ENCODE data around the gene GTF2F2. TPM values are rescaled to one million over a fixed set of nuclear protein-coding genes. Genes with fewer than 3 reads are reported as not detected.

GTF2F2 gene
- polyA plus RNA-seq, 6 donors from 2014 or later: 3.1 to 13.0 (median 10.2) TPM

DNA sequence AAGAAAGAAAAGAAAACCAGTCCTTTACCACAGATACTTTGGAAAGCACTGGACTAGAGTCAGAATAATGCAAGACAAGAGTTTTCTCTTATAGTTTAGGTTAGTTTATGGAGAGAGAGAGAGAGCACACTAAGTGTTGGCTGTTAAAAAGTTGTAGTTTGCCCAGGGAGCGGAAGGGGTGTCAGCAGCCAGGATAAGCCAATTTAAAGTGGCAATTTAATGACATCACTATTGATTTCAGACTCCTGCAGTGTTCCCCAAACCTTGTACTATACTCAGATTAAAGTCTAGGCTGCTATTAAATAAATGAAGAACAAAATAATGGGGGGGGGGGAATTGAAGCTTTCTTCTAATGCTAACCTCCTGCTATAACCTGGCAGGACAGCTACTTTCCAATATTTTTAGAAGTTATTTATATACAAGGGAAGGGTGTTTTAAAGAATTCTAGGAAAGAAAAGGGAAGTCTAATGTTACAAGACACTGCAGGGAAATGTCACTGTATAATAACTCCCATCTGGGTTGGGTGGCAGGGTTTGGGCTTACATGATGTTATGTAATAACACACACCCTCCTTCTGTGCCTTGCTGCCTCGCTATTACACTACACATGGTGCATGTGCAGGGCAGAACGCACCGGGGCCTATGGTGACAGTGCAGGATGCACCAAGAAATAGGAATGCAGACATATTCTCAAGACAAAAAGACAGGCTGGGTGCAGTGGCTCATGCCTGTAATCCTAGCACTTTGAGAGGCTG, 200.7 kb downstream of the GTF2F2 start:
- H3K36me3 Mint-ChIP-seq: no peaks in the 10 kb centered on the region
- no peaks in the 10 kb centered on the region for H3K27me3 Mint-ChIP-seq
- peaks cover 7 to 10% (median 8%) of the 10 kb centered on the region in 3 donors for H3K4me1 Mint-ChIP-seq
- no peak overlapping the region for H3K27ac Mint-ChIP-seq
- ATAC-seq (ENCODE audit: low read depth in 2 of 2) (no peak), DNase-seq (no peak)
- no peaks in the 10 kb centered on the region for H3K9me3 Mint-ChIP-seq
- H3K4me3 Mint-ChIP-seq: no peak overlapping the region

DNA sequence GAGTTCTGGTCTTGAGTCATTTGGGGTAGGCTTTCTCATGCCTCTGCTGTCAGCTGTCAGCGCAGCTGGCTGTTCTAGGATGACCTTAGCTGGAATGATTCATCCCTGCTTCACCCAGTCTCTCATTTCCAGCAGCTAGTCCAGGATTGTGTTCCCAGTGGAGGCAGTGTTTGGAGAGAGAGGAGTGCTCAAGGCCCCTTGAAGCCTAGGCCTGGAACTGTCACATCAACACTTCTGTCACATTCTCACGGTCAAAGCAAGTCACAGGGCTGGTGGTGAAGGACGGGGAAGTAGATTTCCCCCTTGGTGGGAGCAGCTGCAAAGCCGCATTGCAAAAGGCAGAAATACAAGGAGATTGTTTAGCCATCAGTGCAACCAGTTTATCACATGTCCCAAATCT, 205.5 kb downstream of the GTF2F2 start:
- Mint-ChIP-seq H3K27ac (no peak overlapping the region), H3K4me1 (peaks cover 5 to 25% (median 16%) of the 10 kb centered on the region in 3 donors), H3K27me3 (no peaks in the 10 kb centered on the region), H3K9me3 (peaks cover 0 to 2% (median 0%) of the 10 kb centered on the region in 7 donors), H3K4me3 (no peak overlapping the region), H3K36me3 (no peaks in the 10 kb centered on the region)
- ATAC-seq (ENCODE audit: low read depth in 2 of 2): no peak
- DNase-seq: no peak

DNA sequence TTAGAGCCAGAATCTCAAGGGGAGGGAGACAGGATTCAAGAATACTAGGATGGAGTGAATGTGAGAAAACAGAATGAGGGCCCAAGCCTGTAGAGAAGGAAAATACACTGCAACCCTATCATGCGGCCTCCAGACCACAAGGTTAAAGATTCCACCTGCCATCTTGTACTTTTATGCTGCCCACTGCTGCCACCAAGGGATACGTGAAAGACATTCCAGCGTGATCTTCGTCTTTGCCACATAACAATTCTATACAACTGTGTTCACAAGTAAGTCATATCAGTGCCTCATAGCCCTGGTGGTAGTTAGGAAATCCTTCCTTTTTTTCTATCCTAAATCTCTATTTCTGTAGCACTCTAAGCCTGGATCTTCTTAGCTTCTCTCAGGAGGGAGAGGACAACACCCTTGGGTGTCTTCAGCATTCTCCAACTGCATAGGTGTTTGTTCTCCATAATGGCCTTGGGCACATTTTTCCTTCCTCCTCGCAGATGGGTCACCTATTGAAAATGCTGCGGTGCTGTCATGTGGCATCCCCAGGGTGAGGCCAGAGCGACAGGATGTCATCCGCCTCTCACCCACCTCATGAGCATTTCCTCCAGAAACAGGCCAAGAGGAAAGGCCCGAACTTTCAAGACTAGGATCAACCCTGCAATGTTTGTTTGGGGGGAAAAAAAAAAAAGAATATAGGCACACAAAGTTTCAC, 207.1 kb downstream of the GTF2F2 start:
- DNase-seq (no peak), ATAC-seq (ENCODE audit: low read depth in 2 of 2) (no peak)
- H3K27me3 Mint-ChIP-seq: no peaks in the 10 kb centered on the region
- H3K36me3 Mint-ChIP-seq: no peaks in the 10 kb centered on the region
- H3K4me1 Mint-ChIP-seq: peaks cover 9 to 31% (median 20%) of the 10 kb centered on the region in 3 donors
- peak overlapping the region in 1 of 6 donors; percentile 74 for H3K27ac Mint-ChIP-seq
- H3K9me3 Mint-ChIP-seq: peaks cover 0 to 2% (median 0%) of the 10 kb centered on the region in 7 donors
- peak overlapping the region in 1 of 8 donors; percentile 12 for H3K4me3 Mint-ChIP-seq

DNA sequence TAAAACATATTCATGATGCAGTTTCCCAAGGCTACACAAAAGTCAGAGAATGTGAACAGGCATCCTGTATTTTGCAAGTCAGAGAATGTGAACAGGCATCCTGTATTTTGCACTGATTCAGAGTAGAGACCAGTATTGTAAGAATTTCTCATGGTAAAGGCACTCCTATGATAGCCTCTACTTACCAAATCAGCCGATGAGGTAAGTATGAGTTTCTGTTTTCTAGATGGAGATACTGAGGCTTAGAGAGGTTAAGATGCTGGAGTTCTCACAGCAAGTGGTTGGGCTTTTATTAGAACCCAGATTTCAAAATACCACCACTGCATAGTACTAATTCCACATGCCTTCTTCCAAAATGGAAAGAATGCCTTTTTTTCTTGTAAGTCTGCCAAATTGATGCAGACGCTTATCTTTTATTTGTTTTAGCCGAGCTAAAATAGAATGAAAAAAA, 208.4 kb downstream of the GTF2F2 start:
- ATAC-seq (ENCODE audit: low read depth in 2 of 2) (no peak), DNase-seq (no peak)
- Mint-ChIP-seq H3K36me3 (no peaks in the 10 kb centered on the region), H3K27ac (peak overlapping the region in 2 of 6 donors; percentile 11 to 39), H3K27me3 (no peaks in the 10 kb centered on the region), H3K4me1 (peaks cover 9 to 42% (median 29%) of the 10 kb centered on the region in 3 donors), H3K4me3 (peak overlapping the region in 4 of 8 donors; percentile 62 to 90 (median 70)), H3K9me3 (peaks cover 0 to 2% (median 0%) of the 10 kb centered on the region in 7 donors)

DNA sequence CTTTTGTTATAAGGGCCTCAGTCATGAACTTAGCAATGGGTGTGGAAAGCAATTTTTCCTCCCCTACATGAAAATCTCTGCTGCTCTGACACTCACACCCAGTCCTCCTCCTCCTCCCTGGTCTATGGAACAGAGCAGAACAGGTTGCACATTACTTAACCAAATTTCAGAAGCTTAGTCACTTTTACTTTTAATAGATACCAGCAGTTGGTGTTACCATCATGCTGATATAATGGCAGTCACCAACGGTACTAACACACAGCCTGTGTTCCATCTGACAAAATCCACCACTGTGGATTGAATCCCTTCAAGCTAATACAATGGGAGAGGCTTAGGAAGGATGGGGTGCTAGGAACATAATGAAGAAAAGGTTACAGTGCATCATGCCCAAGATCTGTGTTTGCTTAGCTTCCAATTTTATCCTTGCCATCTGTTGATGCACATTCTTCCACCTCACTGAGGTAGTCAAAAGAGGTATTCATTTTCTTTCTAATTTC, 210.9 kb downstream of the GTF2F2 start:
- no peak overlapping the region for H3K4me3 Mint-ChIP-seq
- DNase-seq (no peak), ATAC-seq (ENCODE audit: low read depth in 2 of 2) (no peak)
- H3K27ac Mint-ChIP-seq: peak overlapping the region in 4 of 6 donors; percentile 42 to 90 (median 78)
- peaks cover 4 to 5% of the 10 kb centered on the region in 2 donors for H3K36me3 Mint-ChIP-seq
- peaks cover 25 to 66% (median 47%) of the 10 kb centered on the region in 3 donors for H3K4me1 Mint-ChIP-seq
- H3K9me3 Mint-ChIP-seq: peaks cover 0 to 2% (median 0%) of the 10 kb centered on the region in 7 donors
- H3K27me3 Mint-ChIP-seq: no peaks in the 10 kb centered on the region

DNA sequence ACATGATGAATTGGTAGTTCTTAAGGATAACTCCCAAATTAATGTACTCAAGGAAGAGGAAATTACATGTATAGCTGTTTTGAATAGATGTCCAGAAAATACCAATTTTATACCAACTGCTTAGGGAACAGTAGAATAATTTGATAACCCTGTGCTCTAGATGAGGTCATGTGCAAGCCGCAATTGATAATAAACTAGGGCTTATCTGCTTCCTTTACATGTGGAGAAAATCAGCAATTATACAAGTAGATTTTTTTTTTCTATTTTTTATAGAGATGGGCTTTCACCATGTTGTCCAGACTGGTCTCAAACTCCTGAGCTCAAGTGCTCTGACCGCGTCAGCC, 211.4 kb downstream of the GTF2F2 start:
- Mint-ChIP-seq H3K36me3 (peaks cover 9 to 10% of the 10 kb centered on the region in 2 donors), H3K27me3 (no peaks in the 10 kb centered on the region), H3K27ac (peak overlapping the region in 2 of 6 donors; percentile 42 to 90), H3K9me3 (peaks cover 0 to 2% (median 0%) of the 10 kb centered on the region in 7 donors), H3K4me1 (peaks cover 27 to 67% (median 52%) of the 10 kb centered on the region in 3 donors), H3K4me3 (no peak overlapping the region)
- no peak for ATAC-seq (ENCODE audit: low read depth in 2 of 2)
- no peak for DNase-seq

DNA sequence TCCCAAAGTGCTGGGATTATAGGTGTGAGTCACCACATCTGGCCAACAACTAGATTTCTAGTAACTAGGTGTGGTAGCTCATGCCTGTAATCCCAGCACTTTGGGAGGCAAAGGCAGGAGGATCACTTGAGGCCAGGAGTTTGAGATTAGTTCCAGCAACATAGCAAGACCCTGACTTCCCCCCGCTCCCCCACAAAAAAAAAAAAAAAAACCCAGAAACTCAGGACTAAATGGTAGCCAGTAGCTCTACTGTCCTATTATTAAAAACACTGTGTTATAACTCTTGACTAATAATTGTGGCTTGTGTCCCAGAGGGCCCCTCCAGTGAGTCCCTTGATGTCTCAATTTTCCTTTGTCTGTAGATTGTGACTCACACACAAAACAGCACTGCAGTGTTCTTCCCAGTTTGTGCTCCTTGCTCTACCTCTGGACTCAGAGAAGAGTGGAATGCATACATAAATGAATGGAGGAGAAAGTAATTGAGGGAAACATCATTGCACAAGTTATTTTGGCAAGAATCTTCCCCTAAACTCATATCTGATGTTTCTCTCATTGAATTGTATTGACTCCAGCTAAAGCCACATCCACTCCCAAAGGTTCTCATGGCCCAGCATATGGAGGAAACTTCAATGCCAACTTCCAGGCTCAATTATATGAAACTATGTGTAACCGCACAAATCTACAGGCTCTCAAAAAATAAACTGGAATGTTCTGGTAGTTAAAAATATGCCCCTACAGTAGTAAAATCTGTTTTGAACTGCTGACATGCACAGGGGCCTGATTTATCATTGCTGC, 211.9 kb downstream of the GTF2F2 start:
- no peaks in the 10 kb centered on the region for H3K9me3 Mint-ChIP-seq
- ATAC-seq (ENCODE audit: low read depth in 2 of 2) (no peak), DNase-seq (no peak)
- peak overlapping the region in 2 of 6 donors; percentile 15 to 54 for H3K27ac Mint-ChIP-seq
- H3K36me3 Mint-ChIP-seq: peaks cover 13 to 14% of the 10 kb centered on the region in 2 donors
- H3K4me3 Mint-ChIP-seq: no peak overlapping the region
- H3K27me3 Mint-ChIP-seq: no peaks in the 10 kb centered on the region
- peaks cover 33 to 70% (median 54%) of the 10 kb centered on the region in 3 donors for H3K4me1 Mint-ChIP-seq

DNA sequence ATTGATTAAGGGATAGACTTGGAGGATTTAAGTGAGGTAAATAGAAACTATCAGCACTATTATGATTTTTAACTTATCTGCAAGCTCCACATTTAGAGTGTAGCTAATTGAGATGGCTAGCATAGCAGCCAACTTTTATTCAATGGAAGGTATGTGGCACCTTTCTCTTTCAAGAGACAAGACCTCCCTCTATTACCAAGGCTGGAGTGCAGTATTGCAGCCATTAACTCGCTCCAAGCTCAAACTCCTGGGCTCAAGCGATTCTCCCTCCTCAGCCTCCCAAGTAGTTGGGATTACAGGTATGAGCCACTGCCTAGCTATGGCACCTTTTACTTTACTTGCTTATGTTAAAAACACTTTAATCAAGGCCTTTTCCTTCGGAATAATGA, 212.5 kb downstream of the GTF2F2 start:
- H3K27ac Mint-ChIP-seq: peak overlapping the region in 2 of 6 donors; percentile 44 to 54

DNA sequence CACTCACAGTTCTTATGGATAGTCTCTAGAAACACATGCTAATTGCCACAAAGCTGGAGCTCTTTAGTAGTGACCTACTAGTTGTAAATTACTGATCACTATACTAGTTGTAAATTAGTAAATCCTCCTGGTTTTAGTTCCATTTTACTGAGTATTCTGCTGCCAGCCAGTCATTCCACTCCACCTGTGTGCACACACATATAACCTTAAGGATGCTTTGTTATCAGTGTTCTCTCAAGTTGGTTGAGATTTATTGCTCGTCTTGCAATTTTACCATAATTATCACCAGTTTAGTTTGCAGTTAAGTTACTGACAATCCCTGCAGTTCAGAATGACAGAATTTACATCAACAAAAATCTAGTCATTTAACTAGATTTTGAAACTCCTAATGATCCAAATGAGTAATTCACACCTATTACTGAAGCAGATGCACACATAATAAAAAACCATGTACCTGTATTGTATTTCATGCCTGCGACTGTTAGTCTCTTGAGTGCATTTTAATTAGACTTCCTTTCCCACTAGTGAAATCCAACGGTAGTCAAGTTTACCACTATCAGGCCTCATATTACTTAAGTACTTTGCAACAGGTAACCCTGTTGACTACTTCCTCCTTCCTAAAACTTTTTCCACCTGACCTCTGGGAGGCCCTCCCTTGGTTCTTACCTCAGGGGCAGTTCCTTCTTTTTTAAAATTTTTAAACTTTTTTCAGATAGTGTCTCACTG, 213.1 kb downstream of the GTF2F2 start:
- H3K4me1 Mint-ChIP-seq: peaks cover 34 to 73% (median 58%) of the 10 kb centered on the region in 3 donors
- no peaks in the 10 kb centered on the region for H3K9me3 Mint-ChIP-seq
- H3K27me3 Mint-ChIP-seq: no peaks in the 10 kb centered on the region
- peaks cover 15 to 16% of the 10 kb centered on the region in 2 donors for H3K36me3 Mint-ChIP-seq
- peak overlapping the region in 5 of 6 donors; percentile 2 to 67 (median 44) for H3K27ac Mint-ChIP-seq
- DNase-seq (no peak), ATAC-seq (ENCODE audit: low read depth in 2 of 2) (no peak)
- no peak overlapping the region for H3K4me3 Mint-ChIP-seq

More for the DNA sequence above, 212.5 kb downstream of the GTF2F2 start:
- Mint-ChIP-seq H3K4me1 (peaks cover 33 to 69% (median 54%) of the 10 kb centered on the region in 3 donors), H3K27me3 (no peaks in the 10 kb centered on the region), H3K36me3 (peaks cover 13 to 14% of the 10 kb centered on the region in 2 donors), H3K9me3 (no peaks in the 10 kb centered on the region), H3K4me3 (no peak overlapping the region)
- no peak for DNase-seq
- ATAC-seq (ENCODE audit: low read depth in 2 of 2): no peak

Other genes starting within 250 kb of the GTF2F2 start
- 1 to 10 TPM; 4.0 to 5.4 (median 4.9) TPM for gene NUFIP1, start 131.0 kb upstream of the GTF2F2 start, polyA plus RNA-seq (ENCODE audit: low read depth in 6 of 6)
- 10 to 100 TPM; 16.6 to 26.9 (median 21.3) TPM for gene GPALPP1, start 131.0 kb upstream of the GTF2F2 start, polyA plus RNA-seq (ENCODE audit: low read depth in 6 of 6)
- under 1 TPM in 3 of 6 donors, not detected in 3; 0.21 to 0.40 (median 0.35) TPM for gene KCTD4, start 80.5 kb downstream of the GTF2F2 start, polyA plus RNA-seq (ENCODE audit: low read depth in 6 of 6)
- 1,000 to 10,000 TPM; 1,189 to 2,468 (median 2,211) TPM for gene TPT1, start 220.7 kb downstream of the GTF2F2 start, polyA plus RNA-seq (ENCODE audit: low read depth in 6 of 6)